ENCODE data around the gene TMEM81. TPM values are rescaled to one million over a fixed set of nuclear protein-coding genes. Genes with fewer than 3 reads are reported as not detected.

Gene TMEM81
- total RNA-seq, 4 donors from 2014 or later: 2.4 to 3.1 (median 2.8) TPM

GRCh38 chr1:205077158-205077933 lies 6.9 kb downstream of the TMEM81 start:
- TF ChIP-seq, protein P1, sequence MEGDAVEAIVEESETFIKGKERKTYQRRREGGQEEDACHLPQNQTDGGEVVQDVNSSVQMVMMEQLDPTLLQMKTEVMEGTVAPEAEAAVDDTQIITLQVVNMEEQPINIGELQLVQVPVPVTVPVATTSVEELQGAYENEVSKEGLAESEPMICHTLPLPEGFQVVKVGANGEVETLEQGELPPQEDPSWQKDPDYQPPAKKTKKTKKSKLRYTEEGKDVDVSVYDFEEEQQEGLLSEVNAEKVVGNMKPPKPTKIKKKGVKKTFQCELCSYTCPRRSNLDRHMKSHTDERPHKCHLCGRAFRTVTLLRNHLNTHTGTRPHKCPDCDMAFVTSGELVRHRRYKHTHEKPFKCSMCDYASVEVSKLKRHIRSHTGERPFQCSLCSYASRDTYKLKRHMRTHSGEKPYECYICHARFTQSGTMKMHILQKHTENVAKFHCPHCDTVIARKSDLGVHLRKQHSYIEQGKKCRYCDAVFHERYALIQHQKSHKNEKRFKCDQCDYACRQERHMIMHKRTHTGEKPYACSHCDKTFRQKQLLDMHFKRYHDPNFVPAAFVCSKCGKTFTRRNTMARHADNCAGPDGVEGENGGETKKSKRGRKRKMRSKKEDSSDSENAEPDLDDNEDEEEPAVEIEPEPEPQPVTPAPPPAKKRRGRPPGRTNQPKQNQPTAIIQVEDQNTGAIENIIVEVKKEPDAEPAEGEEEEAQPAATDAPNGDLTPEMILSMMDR (IDR thresholded peaks at IDR 0.05; ENCODE audit: low read depth): no peak

GRCh38 chr1:205076245-205076761 lies 8.0 kb downstream of the TMEM81 start:
- TF ChIP-seq, protein P1 (IDR thresholded peaks at IDR 0.05; ENCODE audit: low read depth): no peak

- TF ChIP-seq, protein P1 (IDR thresholded peaks at IDR 0.05; ENCODE audit: low read depth): no peak
Observed at GRCh38 chr1:205075642-205076155, 8.6 kb downstream of the TMEM81 start.

DNA sequence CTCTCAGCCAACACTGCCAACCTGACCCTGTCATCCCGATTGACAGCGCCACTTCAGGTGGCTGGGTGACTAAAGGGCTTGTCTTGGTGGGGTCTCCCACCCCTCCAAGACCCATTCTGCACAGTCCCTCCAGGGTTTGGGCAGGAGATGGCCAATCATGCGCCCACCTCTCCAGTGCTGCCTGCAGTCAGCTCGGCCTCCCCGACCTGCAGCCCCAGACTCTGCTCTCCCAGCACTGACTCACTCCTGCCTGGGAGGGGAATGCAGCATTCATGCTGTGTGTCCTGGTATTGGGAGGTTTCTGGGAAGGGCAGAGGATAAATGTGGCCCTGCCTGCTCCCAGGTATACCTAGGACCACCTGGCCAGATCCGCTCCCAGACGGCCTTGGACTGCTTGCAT lies 9.7 kb downstream of the TMEM81 start:
- TF ChIP-seq, protein P1 (IDR thresholded peaks at IDR 0.05; ENCODE audit: low read depth): no peak

GRCh38 chr1:205074084-205074483 lies 10.2 kb downstream of the TMEM81 start:
- TF ChIP-seq, protein P1 (IDR thresholded peaks at IDR 0.05; ENCODE audit: low read depth): no peak

GRCh38 chr1:205073511-205073910 lies 10.7 kb downstream of the TMEM81 start:
- TF ChIP-seq, protein P1 (IDR thresholded peaks at IDR 0.05; ENCODE audit: low read depth): no peak

GRCh38 chr1:205072881-205073280 lies 11.4 kb downstream of the TMEM81 start:
- TF ChIP-seq, protein P1 (IDR thresholded peaks at IDR 0.05; ENCODE audit: low read depth): no peak

Measured in subcutaneous adipose tissue (tissue), 4 donors.